GM19468 (cell line): ENCODE measurements around the gene TBX4.

Experiments
- ATAC-seq: cut with Tn5 transposase; IDR thresholded peaks from one replicate; pipeline ENCODE4 v1.9.1; 2021; ENCODE audit warnings: mild to moderate bottlenecking, moderate library complexity, moderate number of reproducible peaks; ENCODE audit not compliant: unreplicated experiment; ENCODE audit errors: extremely low read depth

Gene TBX4

DNA sequence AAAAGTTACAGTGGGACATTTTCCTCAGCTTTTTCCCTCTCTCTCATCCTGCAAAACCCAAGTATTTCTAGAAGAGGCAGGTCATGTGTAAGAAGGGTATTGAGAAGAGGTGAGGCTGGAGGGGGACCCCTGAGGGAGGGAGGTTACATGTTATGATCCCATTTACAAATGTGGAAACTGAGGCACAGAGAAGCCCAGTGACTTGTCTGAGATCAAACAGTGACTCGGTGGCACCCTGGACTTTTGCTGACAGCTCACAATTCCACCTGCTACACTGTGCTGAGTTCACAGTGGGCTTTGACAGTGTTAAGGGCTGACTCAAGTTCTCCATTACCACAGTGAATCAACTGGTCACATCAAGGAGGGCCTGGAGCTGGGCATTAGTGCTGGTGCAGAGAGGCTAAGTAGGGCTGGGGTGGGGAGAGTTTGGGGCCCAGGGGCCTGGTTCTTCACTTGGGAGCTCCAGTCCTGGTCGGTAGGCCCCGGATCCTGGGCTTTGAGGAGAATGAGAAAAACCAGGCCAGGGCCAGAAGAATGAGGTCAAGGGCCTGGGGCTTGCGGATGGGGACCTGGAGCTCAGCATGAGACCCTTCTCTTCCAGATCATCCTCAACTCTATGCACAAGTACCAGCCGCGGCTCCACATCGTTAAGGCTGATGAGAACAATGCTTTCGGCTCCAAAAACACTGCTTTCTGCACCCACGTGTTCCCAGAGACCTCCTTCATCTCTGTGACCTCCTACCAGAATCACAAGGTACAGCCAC is 26.0 kb downstream of the TBX4 start:
- no peak for ATAC-seq

DNA sequence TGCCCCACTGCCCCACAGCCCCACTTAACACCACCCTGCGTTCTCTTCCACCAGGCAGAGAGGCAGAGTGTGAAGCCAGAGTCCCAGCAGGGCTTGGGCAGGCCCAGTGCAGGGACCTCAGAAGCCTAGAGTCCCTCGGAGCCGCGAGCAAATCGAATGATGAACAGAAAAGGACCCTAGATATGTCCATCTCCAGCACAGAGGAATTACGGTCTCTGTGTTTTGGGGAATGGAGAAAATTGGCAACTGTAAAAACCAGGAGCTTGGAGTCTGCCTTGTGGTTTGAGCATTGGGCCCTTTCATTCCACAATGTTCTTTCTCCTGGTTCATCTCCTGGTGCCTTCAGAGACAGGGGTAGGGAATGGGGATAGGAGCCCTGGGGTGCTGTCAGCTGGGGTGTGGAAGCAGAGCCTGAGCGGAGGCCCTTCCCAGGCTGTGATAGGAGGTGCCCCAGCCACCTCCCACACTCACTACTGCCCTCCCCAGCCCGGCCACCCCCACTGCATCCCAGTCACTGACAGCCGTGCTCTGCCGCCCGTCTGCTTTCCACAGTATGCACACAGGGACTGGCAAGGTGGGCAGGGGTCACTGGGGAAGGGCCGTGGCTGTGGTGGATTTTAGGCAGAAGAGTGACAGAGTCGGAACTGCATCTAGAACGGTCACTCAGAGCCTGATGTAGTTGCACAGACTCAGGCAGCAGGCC is 26.7 kb downstream of the TBX4 start:
- ATAC-seq: no peak

DNA sequence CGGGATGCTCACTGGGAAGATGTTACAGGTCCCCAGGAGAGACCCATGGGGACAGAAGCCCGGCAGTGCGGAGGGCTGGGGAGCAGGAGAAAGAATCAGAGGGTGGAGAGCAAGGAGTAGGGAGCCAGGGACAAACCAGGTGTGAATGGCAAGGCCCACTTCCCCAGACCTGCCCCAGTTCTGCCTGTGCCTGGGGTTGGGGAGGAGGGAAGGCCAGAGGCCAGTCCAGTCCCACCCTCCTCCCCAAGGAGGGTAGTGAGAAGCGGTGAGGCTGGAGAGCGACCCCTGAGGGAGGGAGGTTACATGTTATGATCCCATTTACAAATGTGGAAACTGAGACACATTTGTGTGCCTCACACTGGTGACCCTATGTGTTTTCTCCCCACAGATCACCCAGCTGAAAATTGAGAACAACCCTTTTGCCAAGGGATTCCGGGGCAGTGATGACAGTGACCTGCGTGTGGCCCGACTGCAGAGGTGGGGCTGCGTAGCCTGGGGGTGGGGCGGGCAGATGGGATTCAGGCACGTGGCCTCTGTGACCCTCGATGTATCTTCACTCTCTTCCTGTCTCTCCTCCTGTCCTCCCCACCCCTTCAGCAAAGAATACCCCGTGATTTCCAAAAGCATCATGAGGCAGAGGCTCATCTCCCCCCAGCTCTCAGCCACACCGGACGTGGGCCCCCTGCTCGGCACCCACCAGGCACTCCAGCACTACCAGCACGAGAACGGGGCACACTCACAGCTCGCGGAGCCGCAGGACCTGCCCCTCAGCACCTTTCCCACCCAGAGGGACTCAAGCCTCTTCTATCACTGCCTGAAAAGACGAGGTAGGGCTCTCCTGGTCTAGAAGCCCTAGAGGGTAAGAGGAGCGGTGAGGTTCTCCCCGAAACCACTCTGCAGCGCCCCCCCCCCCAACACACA is 27.5 kb downstream of the TBX4 start:
- no peak for ATAC-seq

DNA sequence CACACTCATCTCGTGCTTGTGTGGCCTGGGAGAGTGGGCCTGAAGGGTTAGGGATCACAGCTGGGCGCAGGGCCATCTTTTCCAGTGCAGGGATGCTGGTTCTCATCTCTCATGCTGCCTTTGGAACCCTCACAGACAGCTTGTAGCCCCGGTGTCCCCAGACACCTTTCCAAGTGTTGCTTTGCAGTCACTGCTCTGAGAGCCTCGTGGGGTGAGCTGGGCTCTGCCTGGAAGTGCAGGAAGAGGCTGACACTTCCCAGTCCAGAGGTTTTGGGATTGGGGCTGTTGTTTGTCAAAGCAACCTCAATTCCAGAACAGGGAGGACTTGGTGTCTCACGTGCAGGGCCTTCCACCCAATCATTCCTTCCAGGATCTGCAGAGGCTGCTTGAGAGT is 28.2 kb downstream of the TBX4 start:
- no peak for ATAC-seq

DNA sequence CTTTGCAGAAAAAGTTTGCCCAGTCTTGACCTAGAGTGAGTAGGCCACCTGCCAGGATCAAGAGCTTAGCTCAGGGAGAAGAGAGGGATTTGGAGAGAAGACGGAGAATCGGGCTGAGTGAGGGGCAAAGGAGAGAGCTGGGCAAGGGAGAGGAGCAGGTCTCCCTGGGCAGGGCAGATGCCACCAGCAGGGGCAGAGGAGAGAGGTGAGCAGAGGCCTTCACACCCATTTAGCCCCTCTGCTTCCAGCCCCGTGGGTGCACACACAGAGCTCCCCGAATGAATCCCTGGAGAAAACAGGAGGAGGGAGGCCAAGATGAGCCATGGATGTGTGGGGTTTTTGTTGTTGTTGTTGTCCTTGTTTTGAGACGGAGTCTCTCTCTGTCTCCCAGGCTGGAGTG is 29.2 kb downstream of the TBX4 start:
- no peak for ATAC-seq

DNA sequence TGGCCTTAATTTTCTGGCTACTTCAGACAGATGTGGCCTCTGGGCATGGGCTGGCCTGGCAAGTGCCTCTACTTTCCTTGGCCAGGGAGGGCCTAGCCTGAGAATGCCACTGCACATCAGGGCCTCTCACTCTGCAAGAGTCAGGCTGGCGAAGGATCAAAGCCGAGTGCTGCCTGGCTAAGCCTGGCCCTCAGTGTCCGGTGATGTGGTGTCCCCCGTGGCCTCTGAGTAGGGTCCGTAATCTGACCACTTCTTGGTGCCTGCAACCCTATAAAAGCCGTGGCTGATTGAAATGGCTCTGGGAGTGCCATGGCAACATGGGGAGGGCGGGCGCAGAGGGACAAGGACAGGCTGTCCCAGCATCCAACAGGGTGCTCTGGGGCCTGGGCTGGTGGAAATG is 30.2 kb downstream of the TBX4 start:
- ATAC-seq: no peak

DNA sequence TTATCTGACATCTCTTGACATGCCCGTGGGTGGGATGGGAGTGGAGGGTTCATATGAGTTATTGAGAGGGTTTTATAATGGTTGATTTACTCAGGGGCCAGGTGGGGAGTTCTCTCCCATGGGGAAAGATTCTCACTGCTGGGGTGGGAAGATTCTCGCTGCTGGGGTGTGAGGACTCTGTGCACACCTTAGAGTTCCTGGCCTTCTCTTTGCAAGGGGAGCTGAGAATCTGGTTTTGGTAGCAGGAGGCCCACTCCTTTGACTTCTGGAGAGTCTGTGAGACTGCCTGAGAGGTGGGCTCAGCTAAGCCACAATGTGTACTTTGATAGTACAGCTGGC is 31.5 kb downstream of the TBX4 start:
- no peak for ATAC-seq

DNA sequence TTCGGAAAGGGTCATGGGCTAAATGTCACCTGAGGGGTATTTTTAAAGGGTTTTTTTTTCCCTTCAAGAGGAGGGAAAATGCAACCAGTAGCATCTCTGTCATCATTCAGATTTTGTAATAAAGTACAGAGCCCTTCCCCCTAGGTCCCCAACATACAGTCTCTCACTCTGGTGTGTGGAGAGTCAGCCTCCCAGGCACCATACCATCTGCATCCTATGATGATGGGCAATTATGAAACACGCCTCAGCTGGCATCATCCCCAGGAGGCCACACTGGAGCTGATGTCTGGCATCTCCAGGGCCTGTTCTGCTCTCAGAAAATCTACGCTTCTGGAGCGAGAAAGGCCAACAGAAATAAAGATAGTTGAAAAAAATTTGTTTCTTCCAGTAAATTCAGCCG is 32.0 kb downstream of the TBX4 start:
- no peak for ATAC-seq

DNA sequence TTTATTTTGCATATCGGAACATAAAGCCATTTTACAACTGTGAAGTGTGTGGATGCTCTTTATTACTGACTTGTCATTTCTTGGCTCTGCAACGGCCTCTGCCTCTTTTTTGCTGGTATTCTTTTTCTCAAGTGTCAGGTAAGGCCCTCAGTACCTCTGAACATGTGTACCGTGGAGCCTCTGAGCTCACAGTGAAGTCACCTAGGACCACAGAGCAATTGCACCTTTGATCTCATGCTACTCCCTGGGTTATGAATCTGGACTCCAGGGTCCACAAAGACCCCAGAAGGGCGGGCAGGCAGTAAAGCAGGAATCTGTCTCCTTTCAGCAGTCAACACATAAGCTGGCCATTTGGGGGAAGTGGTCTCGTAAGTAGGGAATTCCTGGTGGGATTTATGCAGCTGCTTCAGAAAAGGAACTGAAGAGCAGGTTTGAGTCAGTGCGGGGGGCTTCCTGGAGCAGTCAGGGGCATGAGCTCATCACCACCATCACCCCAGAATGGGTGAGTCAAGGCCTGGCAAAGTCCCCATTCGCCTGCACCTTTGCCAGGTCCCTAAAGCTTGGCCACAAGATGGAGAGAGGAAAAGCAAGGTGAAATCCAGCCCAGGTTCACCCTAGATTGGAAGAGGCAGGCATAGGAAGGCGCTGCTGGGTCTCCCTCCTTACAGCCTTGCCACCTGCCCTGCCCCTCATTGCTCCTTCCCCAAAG is 33.0 kb downstream of the TBX4 start:
- ATAC-seq: no peak

DNA sequence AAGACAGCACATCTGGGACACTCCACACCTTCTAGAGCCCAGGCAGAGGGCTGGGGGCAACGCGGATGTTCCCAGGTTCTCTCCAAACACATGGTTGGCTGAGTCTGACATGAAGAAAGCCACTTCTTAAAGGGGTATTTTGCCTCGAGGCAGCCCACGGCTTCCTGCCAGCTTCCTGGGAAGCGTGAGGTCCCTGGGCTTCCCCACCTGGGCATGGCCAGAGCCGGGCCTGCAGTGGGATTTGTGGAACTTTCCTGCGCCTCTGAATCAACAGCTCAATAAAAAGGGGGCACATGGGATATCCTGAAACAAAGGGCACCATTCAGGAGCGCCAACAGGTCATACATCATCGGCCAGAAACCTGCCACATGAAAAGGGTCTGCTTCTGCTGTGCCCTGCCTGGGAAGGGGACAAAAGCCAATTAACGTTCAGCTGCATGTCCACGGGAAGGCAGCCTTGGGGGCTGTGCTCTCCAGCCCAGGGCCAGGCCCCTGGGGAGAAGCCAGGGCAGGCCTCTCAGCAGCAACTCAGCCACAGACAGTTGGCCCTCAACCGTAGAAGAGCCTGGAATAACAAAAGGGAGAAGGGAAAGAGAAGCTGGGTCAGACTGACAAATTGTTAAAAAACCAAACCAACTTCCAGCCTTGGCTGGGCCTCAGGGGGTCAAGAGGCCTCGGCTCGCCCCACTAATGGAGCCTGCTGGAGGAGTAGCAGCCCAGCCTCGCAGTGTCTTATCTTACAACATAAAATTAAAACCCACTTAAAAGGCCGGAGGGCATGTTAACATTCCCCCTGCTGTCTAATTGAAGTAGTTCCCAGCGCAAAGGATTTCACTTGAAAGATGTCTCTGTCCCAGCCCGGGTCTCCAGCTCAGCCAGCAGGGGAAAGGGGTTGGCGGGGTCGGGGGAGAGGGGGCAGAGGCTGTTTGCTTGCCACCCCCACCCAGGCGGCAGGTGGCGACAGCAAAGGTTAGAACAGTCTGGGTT is 34.2 kb downstream of the TBX4 start:
- ATAC-seq: no peak

DNA sequence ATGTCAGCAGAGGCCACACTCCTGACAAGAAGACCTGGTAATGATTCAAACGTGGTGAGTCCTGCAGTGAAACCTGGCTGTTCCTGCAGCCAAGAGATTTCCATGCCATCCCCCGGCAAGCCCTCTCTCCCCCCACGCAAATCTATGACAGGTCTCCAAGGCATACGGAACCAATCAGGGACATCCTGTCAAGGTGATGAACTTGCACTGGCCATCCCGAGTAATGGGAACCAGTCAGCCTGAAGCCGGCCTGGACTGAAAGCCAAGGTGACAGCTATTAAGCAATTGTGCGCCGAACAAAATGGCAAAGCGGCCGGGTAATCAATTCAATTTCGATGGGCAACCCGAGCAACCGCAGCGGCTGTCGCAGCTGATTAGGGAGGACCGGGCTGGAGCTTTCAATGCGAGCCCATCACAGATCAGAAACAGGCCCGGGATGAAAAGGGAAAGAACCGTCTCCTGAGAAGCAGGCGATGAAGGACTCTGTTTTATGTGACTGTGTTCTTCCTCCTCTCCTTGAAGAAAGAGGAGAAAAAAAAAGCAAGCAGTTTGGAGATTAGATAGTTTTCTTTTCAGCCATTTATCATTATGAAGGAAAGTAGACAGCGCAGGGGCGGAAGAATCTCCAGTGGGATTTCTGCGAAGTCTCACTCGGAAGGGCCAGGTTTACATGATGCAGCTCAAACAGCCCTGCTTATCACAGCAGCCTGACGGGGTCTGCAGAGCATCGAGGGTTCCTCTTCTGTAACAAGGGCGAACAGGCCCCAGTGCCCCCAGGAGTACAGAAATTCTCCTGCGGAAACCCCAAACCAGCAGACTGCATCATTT is 35.2 kb downstream of the TBX4 start:
- no peak for ATAC-seq

DNA sequence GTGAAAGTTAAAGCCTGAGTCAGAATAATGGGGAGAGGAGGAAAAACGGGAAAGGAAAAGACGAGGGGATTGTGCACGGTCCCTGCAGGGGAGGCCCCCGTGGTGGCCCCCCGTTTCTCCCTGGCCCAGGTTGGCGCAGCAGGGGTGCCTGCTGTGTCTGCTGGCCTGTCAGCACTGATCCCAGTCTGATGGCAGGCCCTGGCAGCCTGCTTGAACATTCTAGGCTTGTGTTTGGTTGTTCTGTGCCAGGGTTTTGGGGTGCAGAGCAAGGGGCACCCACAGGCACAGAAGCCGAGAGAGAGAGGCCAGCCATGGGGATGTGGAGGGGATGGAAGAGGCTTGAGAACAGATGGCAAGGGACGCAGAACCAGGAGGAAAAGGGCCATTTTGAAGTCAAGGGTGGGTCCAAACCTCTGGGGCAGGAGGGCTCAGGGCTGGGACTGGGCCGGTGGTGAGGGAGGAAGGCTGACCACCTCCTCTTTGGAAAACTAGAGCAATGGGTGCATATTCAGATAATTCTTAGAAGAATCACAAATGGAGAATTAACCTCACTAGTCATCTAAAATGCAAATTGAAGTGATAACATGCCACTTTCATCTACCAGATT is 35.9 kb downstream of the TBX4 start:
- ATAC-seq: no peak

DNA sequence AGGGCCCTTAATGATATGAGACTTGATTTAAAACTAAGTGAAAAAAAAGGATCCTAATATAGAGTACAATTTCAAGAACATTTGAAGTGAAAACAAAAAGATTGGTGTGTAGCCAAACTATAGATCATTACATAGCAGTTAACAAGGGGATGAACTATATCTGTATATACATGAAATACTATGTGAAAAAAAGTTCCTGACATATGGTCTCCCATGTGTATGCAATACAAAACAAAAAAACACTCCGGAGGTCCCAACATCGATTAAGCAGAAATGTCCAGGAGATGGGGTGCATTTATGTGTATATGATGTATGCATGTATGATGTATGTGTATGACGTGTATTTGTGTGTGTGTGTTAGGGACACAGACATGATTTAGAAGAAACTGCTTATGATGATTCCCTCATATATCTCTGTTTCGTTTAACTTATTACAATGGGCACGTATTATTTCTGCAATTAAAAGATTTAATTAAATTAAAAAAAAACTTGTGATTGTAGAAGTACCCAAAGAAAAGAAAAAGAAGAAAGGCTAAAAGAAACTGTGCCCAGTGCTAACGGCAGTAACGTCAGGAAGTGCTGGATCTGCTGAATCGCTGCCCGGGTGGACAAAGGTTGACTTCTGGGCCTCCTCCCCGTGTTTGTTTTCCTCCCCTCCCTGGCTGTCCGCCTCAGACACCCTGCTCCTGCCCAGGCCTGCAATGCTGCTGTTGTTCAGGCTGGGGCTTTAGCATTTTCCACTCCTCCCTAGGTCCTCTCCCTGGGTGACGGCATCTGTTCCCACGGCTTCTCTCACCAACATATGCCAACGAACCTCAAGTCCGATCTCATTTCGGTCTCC is 36.9 kb downstream of the TBX4 start:
- no peak for ATAC-seq

DNA sequence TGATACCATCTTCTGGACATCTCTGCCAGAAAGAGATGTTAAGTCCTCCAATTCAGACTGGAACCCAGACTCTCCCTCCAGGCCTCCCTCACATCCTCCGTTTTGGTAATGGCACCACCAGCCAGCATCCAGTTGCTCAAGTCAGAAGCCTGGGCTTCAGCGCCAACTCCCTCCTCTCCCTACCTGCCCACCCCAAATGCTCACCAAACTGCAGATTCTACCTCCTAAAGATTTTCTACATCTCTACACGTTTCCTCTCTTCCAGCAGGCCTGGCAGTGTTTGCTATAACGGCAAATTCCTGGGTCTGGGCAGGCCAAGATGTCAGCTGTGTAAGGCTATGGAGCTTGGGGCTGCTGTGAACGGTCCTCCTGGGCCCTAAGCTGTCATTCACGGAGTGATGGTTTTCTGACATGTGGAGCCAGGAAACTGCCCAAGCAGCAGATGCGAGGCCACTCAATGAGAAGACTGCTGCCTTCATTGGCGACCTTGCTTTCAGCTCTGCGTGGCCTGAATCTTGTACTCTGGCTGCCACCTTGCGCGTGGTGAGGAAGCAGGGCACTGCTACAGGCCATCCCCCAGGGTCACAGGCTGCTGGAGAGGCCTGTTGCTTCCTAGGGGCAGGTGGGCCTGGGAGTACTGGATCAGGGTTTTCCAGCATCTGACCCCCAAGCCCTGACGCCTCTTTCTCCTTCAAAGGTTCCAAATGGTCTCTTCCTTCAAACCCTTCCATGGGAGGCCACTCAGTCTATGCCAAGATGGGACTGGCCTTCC is 37.7 kb downstream of the TBX4 start:
- ATAC-seq: no peak

DNA sequence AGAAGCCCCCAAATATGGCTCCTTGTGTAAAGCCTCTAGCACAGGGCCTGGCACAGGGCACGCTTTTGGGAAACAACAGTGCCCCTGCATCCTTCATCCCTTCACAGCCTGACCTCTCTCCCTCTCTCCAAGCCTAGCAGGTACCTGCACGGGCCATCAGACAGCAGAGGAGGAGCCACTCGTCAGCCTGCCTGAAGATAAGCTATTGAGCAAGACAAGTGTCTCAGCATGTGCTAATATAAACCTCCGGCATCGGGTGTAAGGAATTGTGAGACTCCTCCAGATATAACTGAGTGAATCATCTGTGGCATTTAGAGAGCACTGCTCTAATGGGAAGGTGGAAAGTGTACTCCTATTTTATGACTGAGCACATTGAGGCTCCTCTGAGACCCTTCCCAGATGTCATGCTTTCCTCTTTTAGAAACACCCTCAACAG is 38.3 kb downstream of the TBX4 start:
- ATAC-seq: no peak

DNA sequence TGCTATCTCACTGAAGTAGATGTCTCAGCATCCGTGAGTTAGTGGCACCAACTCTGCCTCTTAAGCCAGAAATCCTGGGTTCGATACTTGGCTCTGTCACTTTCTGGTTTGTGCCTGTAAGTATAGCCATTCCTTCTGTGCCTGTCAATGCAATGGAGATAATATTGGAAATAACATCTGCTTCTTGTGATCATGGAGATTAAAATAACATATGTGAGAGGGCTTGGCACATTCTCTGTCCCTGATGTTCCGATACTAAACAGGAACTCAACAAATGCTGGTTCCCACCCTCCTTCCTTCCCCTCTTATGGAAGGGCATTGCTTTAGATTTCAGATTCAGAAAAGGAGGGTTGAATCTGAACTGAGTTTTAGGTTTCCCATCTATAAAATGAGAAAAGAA is 39.8 kb downstream of the TBX4 start:
- no peak for ATAC-seq
